ENCODE measurements around the gene HMCN1.

- no peak for TF ChIP-seq CTCF (IDR thresholded peaks at IDR 0.05)
- no peak for TF ChIP-seq SIN3A (IDR thresholded peaks at IDR 0.05; ENCODE audit: borderline replicate concordance, insufficient read depth, low read depth, low read length)
- no peak for TF ChIP-seq POLR2AphosphoS5 (IDR thresholded peaks at IDR 0.05; ENCODE audit: low read depth, low read length)
- no peak for TF ChIP-seq TCF7L2 (IDR thresholded peaks at IDR 0.05; ENCODE audit: low read depth, low read length)
- TF ChIP-seq, protein P1, sequence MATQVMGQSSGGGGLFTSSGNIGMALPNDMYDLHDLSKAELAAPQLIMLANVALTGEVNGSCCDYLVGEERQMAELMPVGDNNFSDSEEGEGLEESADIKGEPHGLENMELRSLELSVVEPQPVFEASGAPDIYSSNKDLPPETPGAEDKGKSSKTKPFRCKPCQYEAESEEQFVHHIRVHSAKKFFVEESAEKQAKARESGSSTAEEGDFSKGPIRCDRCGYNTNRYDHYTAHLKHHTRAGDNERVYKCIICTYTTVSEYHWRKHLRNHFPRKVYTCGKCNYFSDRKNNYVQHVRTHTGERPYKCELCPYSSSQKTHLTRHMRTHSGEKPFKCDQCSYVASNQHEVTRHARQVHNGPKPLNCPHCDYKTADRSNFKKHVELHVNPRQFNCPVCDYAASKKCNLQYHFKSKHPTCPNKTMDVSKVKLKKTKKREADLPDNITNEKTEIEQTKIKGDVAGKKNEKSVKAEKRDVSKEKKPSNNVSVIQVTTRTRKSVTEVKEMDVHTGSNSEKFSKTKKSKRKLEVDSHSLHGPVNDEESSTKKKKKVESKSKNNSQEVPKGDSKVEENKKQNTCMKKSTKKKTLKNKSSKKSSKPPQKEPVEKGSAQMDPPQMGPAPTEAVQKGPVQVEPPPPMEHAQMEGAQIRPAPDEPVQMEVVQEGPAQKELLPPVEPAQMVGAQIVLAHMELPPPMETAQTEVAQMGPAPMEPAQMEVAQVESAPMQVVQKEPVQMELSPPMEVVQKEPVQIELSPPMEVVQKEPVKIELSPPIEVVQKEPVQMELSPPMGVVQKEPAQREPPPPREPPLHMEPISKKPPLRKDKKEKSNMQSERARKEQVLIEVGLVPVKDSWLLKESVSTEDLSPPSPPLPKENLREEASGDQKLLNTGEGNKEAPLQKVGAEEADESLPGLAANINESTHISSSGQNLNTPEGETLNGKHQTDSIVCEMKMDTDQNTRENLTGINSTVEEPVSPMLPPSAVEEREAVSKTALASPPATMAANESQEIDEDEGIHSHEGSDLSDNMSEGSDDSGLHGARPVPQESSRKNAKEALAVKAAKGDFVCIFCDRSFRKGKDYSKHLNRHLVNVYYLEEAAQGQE (IDR thresholded peaks at IDR 0.05; ENCODE audit: insufficient read depth in 1 of 2, low read depth in 2 of 2, low read length in 1 of 2): no peak
Measured at GRCh38 chr1:186073697-186074096, 339.5 kb downstream of the HMCN1 start.

Data from Panc1 (cell line).